Activated CD8-positive, alpha-beta memory T cell treated with anti-CD3 and anti-CD28 coated beads for 36 hours (primary cell): ENCODE data around the gene MAGEB16. TPM values are rescaled to one million over a fixed set of nuclear protein-coding genes. Genes with fewer than 3 reads are reported as not detected.

Source experiments
- CTCF ChIA-PET: fragments of 350-600 bp; sonication (Branson Sonifier 250); formaldehyde crosslinking; loops from one replicate; lab custom pipeline; 2021; ENCODE audit warnings: antibody characterized with exemption; lab: Charles Lee
- POLR2A ChIA-PET: fragments of 350-600 bp; sonication (Branson Sonifier 250); formaldehyde crosslinking; loops from one replicate; lab custom pipeline; 2021; ENCODE audit warnings: antibody characterized with exemption; lab: Charles Lee
- total RNA-seq, 2 experiments: library from RNA; stranded (reverse); gene quantifications; one replicate each; pipeline ENCODE4 v1.2.3, GENCODE V29; 2021

The MAGEB16 gene
- not detected for total RNA-seq

GRCh38 chrX:35798042-35798441 lies at the start of gene MAGEB16:
Gene MAGEB16 (plus strand): TSS chrX:35798342. CDS start chrX:35802197, 3,855 bp downstream.
- ChIA-PET CTCF (no interaction called here), POLR2A (no interaction called here)

- ChIA-PET POLR2A (no interaction called here), CTCF (no interaction called here)
Measured at GRCh38 chrX:35773958-35774564, 24.1 kb upstream of the MAGEB16 start.

GRCh38 chrX:35785075-35785474 lies 13.1 kb upstream of the MAGEB16 start:
- ChIA-PET CTCF (no interaction called here), POLR2A (no interaction called here)

GRCh38 chrX:35786271-35786670 lies 11.9 kb upstream of the MAGEB16 start:
- CTCF ChIA-PET = no interaction called here
- POLR2A ChIA-PET = no interaction called here

- ChIA-PET POLR2A (no interaction called here), CTCF (no interaction called here)
Measured at GRCh38 chrX:35787867-35788266, 10.3 kb upstream of the MAGEB16 start.

- POLR2A ChIA-PET = no interaction called here
- CTCF ChIA-PET = no interaction called here
Measured at GRCh38 chrX:35800474-35800873, 2.3 kb downstream of the MAGEB16 start.

- ChIA-PET CTCF (no interaction called here), POLR2A (no interaction called here)
Measured at GRCh38 chrX:35809781-35810180, 11.6 kb downstream of the MAGEB16 start.

GRCh38 chrX:35819241-35819640 lies 21.1 kb downstream of the MAGEB16 start:
- CTCF ChIA-PET = no interaction called here
- POLR2A ChIA-PET = no interaction called here

GRCh38 chrX:35826503-35826902 lies 28.4 kb downstream of the MAGEB16 start:
- ChIA-PET POLR2A (no interaction called here), CTCF (no interaction called here)

GRCh38 chrX:35829501-35829900 lies 31.4 kb downstream of the MAGEB16 start:
- ChIA-PET CTCF (no interaction called here), POLR2A (no interaction called here)

- CTCF ChIA-PET = no interaction called here
- POLR2A ChIA-PET = no interaction called here
Measured at GRCh38 chrX:35841872-35842271, 43.7 kb downstream of the MAGEB16 start.

GRCh38 chrX:35842674-35843073 lies 44.5 kb downstream of the MAGEB16 start:
- POLR2A ChIA-PET = no interaction called here
- CTCF ChIA-PET = no interaction called here

- CTCF ChIA-PET = no interaction called here
- POLR2A ChIA-PET = no interaction called here
Measured at GRCh38 chrX:35847736-35848135, 49.6 kb downstream of the MAGEB16 start.

Other genes starting within 250 kb of the MAGEB16 start
- gene CFAP47, start 121.4 kb downstream of the MAGEB16 start, total RNA-seq = not detected